ENCODE measurements around the gene MARCHF4. TPM values are rescaled to one million over a fixed set of nuclear protein-coding genes. Genes with fewer than 3 reads are reported as not detected.

MARCHF4 gene
- total RNA-seq, 1 experiment from 2014 or later: 0.33 TPM

GRCh38 chr2:216391401-216391800, 19.1 kb upstream of the MARCHF4 start:
- CTCF ChIA-PET: no interaction called here
- peaks cover 11% of the 10 kb centered on the region for H3K27me3 Mint-ChIP-seq (ENCODE audit: insufficient read depth, unreplicated experiment)
- BruUV-seq (replicated peaks): no TSS peak

DNA sequence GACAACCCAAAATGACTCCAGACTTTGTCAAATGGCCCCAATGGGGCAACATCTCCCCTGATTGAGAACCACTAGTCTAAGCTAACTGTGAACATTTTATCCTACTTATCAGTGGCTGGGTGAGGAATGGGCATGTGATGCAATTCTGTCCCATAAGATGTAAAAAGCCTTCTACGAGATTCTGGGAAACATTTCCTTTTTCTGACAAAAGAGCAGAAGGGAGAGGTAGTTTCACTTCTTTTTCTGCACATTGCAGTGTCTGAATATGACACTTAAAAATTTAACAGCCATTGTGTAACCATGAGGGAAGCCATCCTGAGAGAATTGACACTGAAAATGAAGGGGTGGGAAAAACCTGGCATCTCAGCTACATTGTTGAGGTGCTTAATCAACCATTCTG, 17.3 kb upstream of the MARCHF4 start:
- BruUV-seq (replicated peaks): no TSS peak
- DNase-seq (ENCODE audit: unreplicated experiment): no peak
- Mint-ChIP-seq H3K27me3 (ENCODE audit: insufficient read depth, unreplicated experiment) (peaks cover 11% of the 10 kb centered on the region), H3K9me3 (ENCODE audit: unreplicated experiment) (no peaks in the 10 kb centered on the region), H3K27ac (ENCODE audit: low read depth, unreplicated experiment) (no peak overlapping the region), H3K4me1 (ENCODE audit: insufficient read depth, unreplicated experiment) (no peaks in the 10 kb centered on the region), H3K4me3 (ENCODE audit: unreplicated experiment) (no peak overlapping the region), H3K36me3 (ENCODE audit: insufficient read depth, unreplicated experiment) (no peaks in the 10 kb centered on the region)
- ChIA-PET POLR2A (interaction anchor here (0.7 kb wide), 1 partner anchor 355 kb away, joined by 4 read pairs; no protein-coding TSS in a partner anchor), CTCF (interaction anchor here (0.6 kb wide), 3 partner anchors 26 to 75 kb away, joined by 4 to 6 read pairs (median 4); no protein-coding TSS in a partner anchor)
- intact Hi-C loops (cut with micrococcal nuclease): loop anchor here (2.0 kb wide), 1 partner anchor 17 kb away; the partner anchor contains the start of gene MARCHF4
- TF ChIP-seq, protein P1, sequence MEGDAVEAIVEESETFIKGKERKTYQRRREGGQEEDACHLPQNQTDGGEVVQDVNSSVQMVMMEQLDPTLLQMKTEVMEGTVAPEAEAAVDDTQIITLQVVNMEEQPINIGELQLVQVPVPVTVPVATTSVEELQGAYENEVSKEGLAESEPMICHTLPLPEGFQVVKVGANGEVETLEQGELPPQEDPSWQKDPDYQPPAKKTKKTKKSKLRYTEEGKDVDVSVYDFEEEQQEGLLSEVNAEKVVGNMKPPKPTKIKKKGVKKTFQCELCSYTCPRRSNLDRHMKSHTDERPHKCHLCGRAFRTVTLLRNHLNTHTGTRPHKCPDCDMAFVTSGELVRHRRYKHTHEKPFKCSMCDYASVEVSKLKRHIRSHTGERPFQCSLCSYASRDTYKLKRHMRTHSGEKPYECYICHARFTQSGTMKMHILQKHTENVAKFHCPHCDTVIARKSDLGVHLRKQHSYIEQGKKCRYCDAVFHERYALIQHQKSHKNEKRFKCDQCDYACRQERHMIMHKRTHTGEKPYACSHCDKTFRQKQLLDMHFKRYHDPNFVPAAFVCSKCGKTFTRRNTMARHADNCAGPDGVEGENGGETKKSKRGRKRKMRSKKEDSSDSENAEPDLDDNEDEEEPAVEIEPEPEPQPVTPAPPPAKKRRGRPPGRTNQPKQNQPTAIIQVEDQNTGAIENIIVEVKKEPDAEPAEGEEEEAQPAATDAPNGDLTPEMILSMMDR (IDR thresholded peaks at IDR 0.05; ENCODE audit: unreplicated experiment): no peak

More at GRCh38 chr2:216391401-216391800, 19.1 kb upstream of the MARCHF4 start:
- no peaks in the 10 kb centered on the region for H3K9me3 Mint-ChIP-seq (ENCODE audit: unreplicated experiment)
- no peak overlapping the region for H3K4me3 Mint-ChIP-seq (ENCODE audit: unreplicated experiment)
- H3K27ac Mint-ChIP-seq (ENCODE audit: low read depth, unreplicated experiment): no peak overlapping the region
- intact Hi-C loops (cut with micrococcal nuclease): no loop called here
- no peaks in the 10 kb centered on the region for H3K36me3 Mint-ChIP-seq (ENCODE audit: insufficient read depth, unreplicated experiment)
- H3K4me1 Mint-ChIP-seq (ENCODE audit: insufficient read depth, unreplicated experiment): no peaks in the 10 kb centered on the region
- TF ChIP-seq, protein P1 (IDR thresholded peaks at IDR 0.05; ENCODE audit: unreplicated experiment): no peak
- POLR2A ChIA-PET: no interaction called here
- DNase-seq (ENCODE audit: unreplicated experiment): peak; percentile 67

DNA sequence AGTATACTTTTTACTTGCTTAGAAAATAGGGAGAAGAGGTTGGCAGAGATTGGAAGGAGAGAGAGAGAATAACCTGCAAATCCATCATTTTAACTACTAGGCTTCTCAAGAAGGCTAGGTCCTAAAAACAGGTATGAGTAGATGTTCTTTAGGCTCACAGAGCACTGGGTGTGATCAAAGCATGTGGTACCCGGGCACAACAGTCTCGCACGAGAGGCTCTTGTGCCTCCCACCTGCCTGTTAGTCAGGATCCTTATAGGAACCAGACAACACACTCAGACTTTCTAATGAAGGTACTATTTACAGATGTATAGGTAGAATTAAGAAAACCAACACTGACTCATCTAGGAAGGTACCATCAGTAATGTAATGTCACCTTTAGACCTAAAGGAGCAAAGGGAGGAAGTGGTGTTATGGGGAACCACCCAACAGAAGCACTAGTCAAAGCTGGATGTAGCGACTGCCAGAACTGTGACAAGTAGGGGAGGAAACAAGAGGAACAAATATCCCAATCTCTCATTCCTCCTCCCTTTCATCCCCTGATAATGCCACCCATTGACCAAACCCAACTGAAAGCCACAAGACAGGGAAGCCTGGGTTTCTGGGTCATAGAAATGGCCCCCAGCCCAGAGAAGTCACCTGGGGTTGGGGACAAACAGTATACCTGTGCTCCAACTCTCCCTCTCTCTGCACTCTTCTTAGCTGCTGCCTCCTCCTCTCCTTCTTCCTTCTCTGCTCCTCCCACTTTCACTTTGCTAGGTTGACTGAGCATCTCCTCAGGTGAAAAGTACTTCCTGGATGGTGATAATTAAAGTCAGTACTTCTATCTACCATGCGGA, 16.0 kb upstream of the MARCHF4 start:
- no peak for DNase-seq (ENCODE audit: unreplicated experiment)
- ChIA-PET POLR2A (no interaction called here), CTCF (interaction anchor here (0.9 kb wide), 1 partner anchor 9 kb away, joined by 3 read pairs; no protein-coding TSS in a partner anchor)
- Mint-ChIP-seq H3K27ac (ENCODE audit: low read depth, unreplicated experiment) (no peak overlapping the region), H3K36me3 (ENCODE audit: insufficient read depth, unreplicated experiment) (no peaks in the 10 kb centered on the region), H3K27me3 (ENCODE audit: insufficient read depth, unreplicated experiment) (peaks cover 11% of the 10 kb centered on the region), H3K9me3 (ENCODE audit: unreplicated experiment) (no peaks in the 10 kb centered on the region), H3K4me1 (ENCODE audit: insufficient read depth, unreplicated experiment) (no peaks in the 10 kb centered on the region), H3K4me3 (ENCODE audit: unreplicated experiment) (no peak overlapping the region)
- no TSS peak for BruUV-seq (replicated peaks)
- intact Hi-C loops (cut with micrococcal nuclease): loop anchor here (2.0 kb wide), 1 partner anchor 15 kb away; the partner anchor contains the start of gene MARCHF4
- TF ChIP-seq, protein P1 (IDR thresholded peaks at IDR 0.05; ENCODE audit: unreplicated experiment): no peak

DNA sequence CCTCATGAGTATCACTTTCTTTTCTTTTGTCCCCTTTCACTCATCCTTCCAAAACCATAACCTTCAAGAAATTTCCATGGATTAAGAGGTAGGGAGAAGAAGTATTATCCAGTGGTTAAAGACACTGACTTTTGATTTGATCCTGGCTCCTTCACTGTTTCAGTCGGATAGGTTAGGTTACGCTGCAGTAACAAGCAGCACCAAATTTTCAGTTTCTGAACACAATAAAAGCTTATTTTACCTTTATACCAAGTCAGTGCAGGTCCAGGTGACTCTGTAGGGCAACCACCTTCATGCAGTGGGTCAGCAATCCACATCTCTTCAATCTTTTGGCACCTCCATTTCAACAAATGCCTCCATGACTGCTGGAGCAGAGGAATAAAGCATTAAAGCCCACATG, 15.0 kb upstream of the MARCHF4 start:
- BruUV-seq (replicated peaks): no TSS peak
- CTCF ChIA-PET: interaction anchor here (0.9 to 1.3 kb wide), 2 partner anchors 10 to 16 kb away, joined by 3 to 7 read pairs; no protein-coding TSS in a partner anchor
- TF ChIP-seq, protein P1 (IDR thresholded peaks at IDR 0.05; ENCODE audit: unreplicated experiment): no peak
- no peak for DNase-seq (ENCODE audit: unreplicated experiment)
- POLR2A ChIA-PET: no interaction called here
- no peaks in the 10 kb centered on the region for H3K36me3 Mint-ChIP-seq (ENCODE audit: insufficient read depth, unreplicated experiment)
- H3K27ac Mint-ChIP-seq (ENCODE audit: low read depth, unreplicated experiment): no peak overlapping the region
- intact Hi-C loops (cut with micrococcal nuclease): no loop called here
- H3K9me3 Mint-ChIP-seq (ENCODE audit: unreplicated experiment): no peaks in the 10 kb centered on the region
- peaks cover 11% of the 10 kb centered on the region for H3K27me3 Mint-ChIP-seq (ENCODE audit: insufficient read depth, unreplicated experiment)
- no peaks in the 10 kb centered on the region for H3K4me1 Mint-ChIP-seq (ENCODE audit: insufficient read depth, unreplicated experiment)
- H3K4me3 Mint-ChIP-seq (ENCODE audit: unreplicated experiment): no peak overlapping the region
